ENCODE results near the gene TSHZ3. TPM values are rescaled to one million over a fixed set of nuclear protein-coding genes. Genes with fewer than 3 reads are reported as not detected.
A peak's percentile ranks its signal among the peaks of the same experiment; 100 is the strongest.

Gene TSHZ3
- total RNA-seq, 2 donors from 2014 or later: 0.27 to 2.9 TPM

GRCh38 chr19:31356587-31357314, 7.5 kb upstream of the TSHZ3 start:
- H3K36me3 Mint-ChIP-seq: peaks cover 0 to 4% of the 10 kb centered on the region in 2 donors
- no peak overlapping the region for H3K27ac Mint-ChIP-seq
- no peaks in the 10 kb centered on the region for H3K9me3 Mint-ChIP-seq
- ATAC-seq (peak; percentile 86 to 98), DNase-seq (ENCODE audit: low spot score in 2 of 2) (peak; percentile 77 to 82)

- peaks cover 5 to 10% of the 10 kb centered on the region in 2 donors for H3K36me3 Mint-ChIP-seq
Observed at GRCh38 chr19:31355665-31356289, 6.5 kb upstream of the TSHZ3 start.

DNA sequence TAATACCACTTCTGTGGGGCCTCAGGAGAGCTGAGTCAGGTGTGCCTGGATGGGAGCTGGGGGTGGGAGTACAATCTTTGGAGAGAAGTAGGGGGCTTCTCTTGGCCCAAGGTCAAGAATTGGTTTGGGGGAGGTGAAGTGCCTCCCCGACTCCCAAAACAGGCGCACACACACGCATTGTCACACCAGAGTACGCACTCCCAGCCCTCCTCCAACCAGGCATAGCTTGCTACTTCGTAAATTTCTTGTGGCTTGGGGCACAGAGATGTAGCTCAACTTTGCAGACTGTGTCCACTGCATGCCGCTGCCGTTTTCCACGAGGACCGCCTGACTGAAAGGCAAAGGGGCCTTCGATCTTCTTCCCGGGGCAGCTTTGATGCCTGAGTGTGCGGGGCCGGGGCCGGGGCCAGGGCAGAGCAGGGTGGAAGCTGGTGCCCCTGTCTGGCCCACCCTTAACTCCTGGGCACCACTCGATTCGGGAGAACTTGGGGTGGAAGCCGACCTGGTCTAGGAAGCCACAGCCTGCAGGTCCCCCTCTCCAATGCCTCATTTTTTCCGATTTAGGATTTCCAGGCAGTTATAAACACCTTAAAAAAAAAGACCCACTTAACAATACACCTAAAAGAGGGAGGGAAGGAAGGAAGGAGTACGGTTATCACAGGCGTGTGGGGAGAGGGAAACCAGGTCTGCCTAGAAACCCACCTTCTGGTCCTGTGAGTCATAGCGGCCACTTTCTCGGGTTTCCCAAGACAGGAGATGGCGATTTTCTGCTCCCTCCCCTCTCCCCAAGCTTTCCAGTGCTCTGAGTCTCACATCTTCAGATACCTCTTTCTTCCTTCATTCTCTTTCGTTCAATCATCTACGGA, 5.8 kb upstream of the TSHZ3 start:
- ATAC-seq (no peak), DNase-seq (ENCODE audit: low spot score in 2 of 2) (no peak)
- no peaks in the 10 kb centered on the region for H3K9me3 Mint-ChIP-seq
- no peak overlapping the region for H3K27ac Mint-ChIP-seq
- H3K36me3 Mint-ChIP-seq: peaks cover 6 to 10% of the 10 kb centered on the region in 2 donors

More at GRCh38 chr19:31355665-31356289, 6.5 kb upstream of the TSHZ3 start:
- no peak for ATAC-seq
- Mint-ChIP-seq H3K27ac (no peak overlapping the region), H3K9me3 (no peaks in the 10 kb centered on the region)
- DNase-seq (ENCODE audit: low spot score in 2 of 2): no peak

DNA sequence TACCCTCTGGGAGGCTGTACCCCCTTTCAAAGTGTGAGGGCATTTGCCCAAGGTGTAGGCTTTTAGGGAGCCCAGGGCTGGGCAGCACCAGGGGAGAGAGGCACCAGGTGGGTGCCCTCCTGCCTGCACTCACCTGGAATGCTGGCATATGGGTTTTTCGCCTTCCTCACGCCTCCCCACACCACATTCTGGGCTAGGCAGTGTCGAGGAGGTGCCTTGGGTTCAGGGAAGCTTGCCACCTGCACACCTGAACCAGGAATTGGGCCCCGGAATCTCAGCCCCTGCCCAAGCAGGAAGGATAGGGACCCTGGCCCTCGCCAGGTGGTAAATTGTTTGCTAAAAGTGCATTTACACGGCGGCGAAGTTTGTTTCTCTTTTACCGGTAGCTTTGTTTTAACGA, 5.1 kb upstream of the TSHZ3 start:
- H3K27ac Mint-ChIP-seq: no peak overlapping the region
- DNase-seq (ENCODE audit: low spot score in 2 of 2) (no peak), ATAC-seq (no peak)
- no peaks in the 10 kb centered on the region for H3K9me3 Mint-ChIP-seq
- peaks cover 6 to 10% of the 10 kb centered on the region in 2 donors for H3K36me3 Mint-ChIP-seq

GRCh38 chr19:31353833-31354232, 4.6 kb upstream of the TSHZ3 start:
- DNase-seq (ENCODE audit: low spot score in 2 of 2) (peak in 1 of 2 donors; percentile 19), ATAC-seq (no peak)
- H3K9me3 Mint-ChIP-seq: no peaks in the 10 kb centered on the region
- peaks cover 6 to 10% of the 10 kb centered on the region in 2 donors for H3K36me3 Mint-ChIP-seq
- no peak overlapping the region for H3K27ac Mint-ChIP-seq

- Mint-ChIP-seq H3K9me3 (no peaks in the 10 kb centered on the region), H3K36me3 (peaks cover 6 to 14% of the 10 kb centered on the region in 2 donors), H3K27ac (no peak overlapping the region)
- no peak for ATAC-seq
- no peak for DNase-seq (ENCODE audit: low spot score in 2 of 2)
Observed at GRCh38 chr19:31352782-31353651, 3.8 kb upstream of the TSHZ3 start.

DNA sequence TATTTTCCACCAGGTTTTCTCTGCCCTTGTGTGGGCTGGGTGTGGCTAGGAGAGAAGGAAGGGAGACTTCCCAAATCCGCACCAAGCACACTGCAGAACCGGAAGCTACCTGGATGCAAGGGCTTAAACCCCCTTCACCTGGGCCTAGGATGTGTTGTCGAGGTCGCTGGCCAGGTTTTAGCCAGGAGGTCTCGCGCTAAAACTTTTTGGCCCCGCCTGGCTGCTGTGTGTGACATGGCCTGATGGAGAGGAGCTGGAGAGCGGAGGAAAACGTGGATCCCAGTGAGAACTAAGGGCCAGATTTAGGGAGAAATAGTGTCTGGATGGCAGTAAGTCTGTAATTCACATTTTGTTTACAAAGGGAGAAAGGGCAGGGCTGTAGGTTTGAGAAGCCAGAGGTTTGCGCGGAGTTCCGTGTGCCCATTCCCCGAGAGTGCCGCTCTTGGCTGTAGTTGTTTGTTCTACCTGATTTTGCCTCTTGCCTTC, 3.1 kb upstream of the TSHZ3 start:
- Mint-ChIP-seq H3K27ac (no peak overlapping the region), H3K9me3 (no peaks in the 10 kb centered on the region), H3K36me3 (peaks cover 6 to 17% of the 10 kb centered on the region in 2 donors)
- no peak for ATAC-seq
- no peak for DNase-seq (ENCODE audit: low spot score in 2 of 2)

- no peaks in the 10 kb centered on the region for H3K9me3 Mint-ChIP-seq
- no peak overlapping the region for H3K27ac Mint-ChIP-seq
- DNase-seq (ENCODE audit: low spot score in 2 of 2): no peak
- no peak for ATAC-seq
- peaks cover 6 to 17% of the 10 kb centered on the region in 2 donors for H3K36me3 Mint-ChIP-seq
Observed at GRCh38 chr19:31351855-31352195, 2.6 kb upstream of the TSHZ3 start.

GRCh38 chr19:31351056-31351854, 2.0 kb upstream of the TSHZ3 start:
- Mint-ChIP-seq H3K9me3 (no peaks in the 10 kb centered on the region), H3K36me3 (peaks cover 6 to 17% of the 10 kb centered on the region in 2 donors), H3K27ac (no peak overlapping the region)
- no peak for ATAC-seq
- DNase-seq (ENCODE audit: low spot score in 2 of 2): peak in 1 of 2 donors; percentile 16

- DNase-seq (ENCODE audit: low spot score in 2 of 2) (peak in 1 of 2 donors; percentile 38), ATAC-seq (peak; percentile 27 to 34)
- H3K36me3 Mint-ChIP-seq: peaks cover 6 to 17% of the 10 kb centered on the region in 2 donors
Observed at GRCh38 chr19:31350693-31351055, 1.4 kb upstream of the TSHZ3 start.

DNA sequence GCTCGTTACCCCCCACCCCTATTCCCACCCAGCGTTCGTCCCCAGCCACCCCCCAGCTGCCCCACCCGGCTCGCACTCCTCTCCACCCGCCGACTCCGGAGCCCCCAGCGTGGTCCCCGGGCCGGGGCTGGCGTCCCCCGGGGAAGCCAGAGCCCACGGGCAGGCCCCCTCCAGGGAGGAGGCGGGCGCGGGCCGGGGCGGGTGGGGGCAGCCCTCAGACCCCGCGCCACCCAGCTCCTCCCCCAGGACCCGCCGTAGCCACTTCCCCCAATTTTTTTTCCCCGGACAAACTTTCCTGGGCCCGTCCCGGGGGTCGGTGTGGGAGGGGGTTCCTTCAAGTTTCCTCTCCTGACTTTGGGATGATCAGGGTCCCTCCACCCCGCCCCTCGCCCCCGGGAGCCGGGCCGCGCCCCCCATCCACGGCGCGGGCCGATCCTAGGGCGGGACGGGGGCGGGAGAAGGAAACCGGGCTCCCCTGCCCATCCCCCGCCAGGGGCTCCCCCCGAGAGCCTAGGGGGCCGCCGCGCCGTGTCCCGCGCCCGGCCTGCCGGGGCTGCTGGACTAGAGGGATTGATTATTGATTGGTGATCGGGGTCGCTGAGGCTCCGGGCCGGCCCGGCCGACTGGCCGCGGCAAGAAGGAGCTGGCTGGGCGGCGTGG, 927 bp upstream of the TSHZ3 start:
- ATAC-seq (peak in 1 of 2 donors; percentile 10), DNase-seq (ENCODE audit: low spot score in 2 of 2) (peak in 1 of 2 donors; percentile 20)
- peaks cover 6 to 16% of the 10 kb centered on the region in 2 donors for H3K36me3 Mint-ChIP-seq
- no peaks in the 10 kb centered on the region for H3K9me3 Mint-ChIP-seq
- no peak overlapping the region for H3K27ac Mint-ChIP-seq

More at GRCh38 chr19:31350693-31351055, 1.4 kb upstream of the TSHZ3 start:
- Mint-ChIP-seq H3K27ac (no peak overlapping the region), H3K9me3 (no peaks in the 10 kb centered on the region)

- Mint-ChIP-seq H3K36me3 (peaks cover 6 to 13% of the 10 kb centered on the region in 2 donors), H3K27ac (no peak overlapping the region), H3K9me3 (no peaks in the 10 kb centered on the region)
- peak; percentile 35 to 44 for ATAC-seq
- DNase-seq (ENCODE audit: low spot score in 2 of 2): no peak
Observed at GRCh38 chr19:31348481-31349159, 616 bp downstream of the TSHZ3 start.

DNA sequence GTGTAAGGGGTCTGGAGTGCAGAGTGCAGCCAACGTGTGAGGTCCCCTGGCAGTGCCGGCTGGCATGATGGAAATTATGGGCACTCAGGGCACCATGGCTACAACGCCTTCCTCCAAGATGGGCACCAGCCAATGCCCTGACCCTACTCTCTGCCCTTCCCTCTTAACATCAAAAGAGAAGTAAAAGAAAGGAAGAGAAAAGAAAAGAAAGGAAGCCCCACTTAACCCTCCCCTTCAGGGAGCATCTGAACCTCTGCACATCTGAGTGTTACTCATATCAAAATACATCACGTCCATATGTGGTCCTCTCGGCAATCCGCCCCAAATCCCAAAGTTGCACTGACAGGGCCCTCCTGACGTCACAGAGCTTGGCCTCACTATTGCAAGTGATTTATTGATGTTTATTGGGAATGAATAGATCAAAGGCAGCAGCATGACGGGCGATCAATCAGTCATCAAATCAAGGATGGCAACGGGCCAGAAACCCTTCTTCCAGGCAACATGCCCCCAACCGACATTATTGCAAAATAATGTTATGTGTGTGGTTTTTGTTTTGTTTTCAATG, 1.3 kb downstream of the TSHZ3 start:
- no peak for DNase-seq (ENCODE audit: low spot score in 2 of 2)
- H3K9me3 Mint-ChIP-seq: no peaks in the 10 kb centered on the region
- peaks cover 6 to 13% of the 10 kb centered on the region in 2 donors for H3K36me3 Mint-ChIP-seq
- H3K27ac Mint-ChIP-seq: no peak overlapping the region
- no peak for ATAC-seq

GRCh38 chr19:31347354-31347753, 1.9 kb downstream of the TSHZ3 start:
- no peak for DNase-seq (ENCODE audit: low spot score in 2 of 2)
- H3K27ac Mint-ChIP-seq: no peak overlapping the region
- no peak for ATAC-seq
- H3K9me3 Mint-ChIP-seq: no peaks in the 10 kb centered on the region
- peaks cover 6 to 13% of the 10 kb centered on the region in 2 donors for H3K36me3 Mint-ChIP-seq
